ENCODE data around the gene BCL11B.

The BCL11B gene

GRCh38 chr14:99141236-99141635, 130.8 kb downstream of the BCL11B start:
- Histone ChIP-seq H4K20me1 (ENCODE audit: low read depth, low read length) (no peaks in the 10 kb centered on the region), H3F3A (ENCODE audit: insufficient read depth) (no peaks in the 10 kb centered on the region), H3K9me3 (ENCODE audit: insufficient read depth, low read length) (no peaks in the 10 kb centered on the region), H3K36me3 (ENCODE audit: low read length) (no peaks in the 10 kb centered on the region), H3K79me2 (ENCODE audit: insufficient read depth, low read length) (no peaks in the 10 kb centered on the region), H3K27me3 (ENCODE audit: low read length) (no peaks in the 10 kb centered on the region), H2AFZ (ENCODE audit: low read depth, low read length, severe bottlenecking) (no peak overlapping the region), H3K9me2 (replicated peaks; ENCODE audit: insufficient read depth, low read length) (no peaks in the 10 kb centered on the region), H3K27ac (ENCODE audit: low read depth, low read length) (no peak overlapping the region), H3K4me2 (ENCODE audit: low read depth, low read length, poor library complexity, severe bottlenecking) (no peak overlapping the region), H3K9ac (ENCODE audit: low read length) (no peak overlapping the region), H3K4me3 (ENCODE audit: insufficient read depth, low read length, poor library complexity, severe bottlenecking) (no peak overlapping the region)
- no peak for TF ChIP-seq CTCF (IDR thresholded peaks at IDR 0.05; ENCODE audit: insufficient read depth, low read length, poor library complexity, severe bottlenecking)
- TF ChIP-seq EZH2phosphoT487 (conservative IDR thresholded peaks at IDR 0.05; ENCODE audit: low read length) = no peak

GRCh38 chr14:99138999-99139865, 132.8 kb downstream of the BCL11B start:
- Histone ChIP-seq H3K4me3 (ENCODE audit: insufficient read depth, low read length, poor library complexity, severe bottlenecking) (no peak overlapping the region), H3K9ac (ENCODE audit: low read length) (no peak overlapping the region), H3K79me2 (ENCODE audit: insufficient read depth, low read length) (no peaks in the 10 kb centered on the region), H3K9me2 (replicated peaks; ENCODE audit: insufficient read depth, low read length) (no peaks in the 10 kb centered on the region), H3F3A (ENCODE audit: insufficient read depth) (no peaks in the 10 kb centered on the region), H3K9me3 (ENCODE audit: insufficient read depth, low read length) (no peaks in the 10 kb centered on the region), H3K27ac (ENCODE audit: low read depth, low read length) (no peak overlapping the region), H3K36me3 (ENCODE audit: low read length) (no peaks in the 10 kb centered on the region), H2AFZ (ENCODE audit: low read depth, low read length, severe bottlenecking) (no peak overlapping the region), H4K20me1 (ENCODE audit: low read depth, low read length) (no peaks in the 10 kb centered on the region), H3K27me3 (ENCODE audit: low read length) (no peaks in the 10 kb centered on the region), H3K4me2 (ENCODE audit: low read depth, low read length, poor library complexity, severe bottlenecking) (no peak overlapping the region)
- TF ChIP-seq CTCF (IDR thresholded peaks at IDR 0.05; ENCODE audit: insufficient read depth, low read length, poor library complexity, severe bottlenecking) = no peak
- TF ChIP-seq EZH2phosphoT487 (conservative IDR thresholded peaks at IDR 0.05; ENCODE audit: low read length) = no peak

GRCh38 chr14:99137913-99138571, 134.0 kb downstream of the BCL11B start:
- Histone ChIP-seq H3K27ac (ENCODE audit: low read depth, low read length) (no peak overlapping the region), H2AFZ (ENCODE audit: low read depth, low read length, severe bottlenecking) (no peak overlapping the region), H4K20me1 (ENCODE audit: low read depth, low read length) (no peaks in the 10 kb centered on the region), H3K79me2 (ENCODE audit: insufficient read depth, low read length) (no peaks in the 10 kb centered on the region), H3K9ac (ENCODE audit: low read length) (no peak overlapping the region), H3F3A (ENCODE audit: insufficient read depth) (no peaks in the 10 kb centered on the region), H3K27me3 (ENCODE audit: low read length) (no peaks in the 10 kb centered on the region), H3K9me2 (replicated peaks; ENCODE audit: insufficient read depth, low read length) (no peaks in the 10 kb centered on the region), H3K4me2 (ENCODE audit: low read depth, low read length, poor library complexity, severe bottlenecking) (no peak overlapping the region), H3K9me3 (ENCODE audit: insufficient read depth, low read length) (no peaks in the 10 kb centered on the region), H3K4me3 (ENCODE audit: insufficient read depth, low read length, poor library complexity, severe bottlenecking) (no peak overlapping the region), H3K36me3 (ENCODE audit: low read length) (no peaks in the 10 kb centered on the region)
- TF ChIP-seq EZH2phosphoT487 (conservative IDR thresholded peaks at IDR 0.05; ENCODE audit: low read length) (no peak), CTCF (IDR thresholded peaks at IDR 0.05; ENCODE audit: insufficient read depth, low read length, poor library complexity, severe bottlenecking) (no peak)

Data from SU-DHL-6 (cell line).